HG03159 (cell line): Measurements from ENCODE around the gene UBALD2.

ENCODE experiments used
- ATAC-seq: cut with Tn5 transposase; IDR thresholded peaks from one replicate; pipeline ENCODE4 v1.9.1; 2021; ENCODE audit warnings: mild to moderate bottlenecking, moderate library complexity; ENCODE audit not compliant: unreplicated experiment

Gene UBALD2

DNA sequence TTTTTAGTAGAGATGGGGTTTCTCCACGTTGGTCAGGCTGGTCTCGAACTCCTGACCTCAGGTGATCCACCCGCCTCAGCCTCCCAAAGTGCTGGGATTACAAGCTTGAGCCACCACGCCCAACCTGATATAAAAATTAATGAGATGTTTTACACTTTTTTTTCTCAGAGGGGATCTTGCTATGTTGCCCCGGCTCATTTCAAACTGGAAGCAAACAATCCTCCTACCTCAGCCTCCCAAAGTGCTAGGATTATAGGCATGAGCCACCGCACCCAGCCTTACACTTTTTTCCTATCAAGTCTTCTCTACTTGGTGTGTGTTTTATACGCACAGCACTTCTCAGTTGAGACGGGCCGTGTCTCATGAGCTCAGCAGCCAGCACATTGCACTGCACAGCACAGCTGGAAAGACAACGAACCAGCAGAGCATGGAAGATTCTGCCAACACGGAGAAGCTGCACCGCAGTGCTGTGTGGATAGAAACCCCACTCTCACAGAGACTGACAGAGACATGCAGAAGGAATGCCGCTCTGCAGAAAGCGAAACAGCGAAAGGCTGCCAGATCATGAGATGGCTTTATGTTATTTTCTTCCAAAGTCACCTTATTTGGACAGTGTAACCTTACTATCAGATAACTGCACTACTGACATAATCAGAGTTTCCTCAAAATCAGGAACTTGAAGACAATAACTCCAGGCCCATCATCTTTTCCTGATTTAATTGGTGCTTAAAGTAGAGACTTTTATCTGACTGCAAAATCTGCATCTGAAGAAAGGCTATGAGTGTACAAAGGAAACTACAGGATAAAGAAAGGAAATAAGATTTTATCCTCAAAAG, 49.5 kb downstream of the UBALD2 start:
- no peak for ATAC-seq

GRCh38 chr17:76317535-76317934, 52.4 kb downstream of the UBALD2 start:
- ATAC-seq = no peak

DNA sequence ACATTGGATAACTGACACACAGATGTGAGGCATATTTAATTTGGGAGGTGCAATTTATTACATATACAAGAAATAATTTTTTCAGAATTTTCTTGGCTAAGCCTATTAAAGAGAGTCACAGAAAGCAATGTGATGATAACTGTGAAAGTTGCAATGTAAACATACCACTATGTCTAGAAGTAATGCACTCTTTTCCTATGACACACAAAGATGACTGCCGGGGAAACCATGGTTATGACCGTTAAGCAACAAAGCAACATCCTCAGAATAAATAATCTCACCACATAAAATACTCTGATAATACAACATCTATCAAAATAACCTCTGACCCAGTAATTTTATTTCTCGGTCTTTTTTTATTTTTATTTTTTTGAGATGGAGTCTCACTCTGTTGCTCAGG, 53.4 kb downstream of the UBALD2 start:
- ATAC-seq = no peak
